ENCODE results near the gene FCRLA.
A peak's percentile ranks its signal among the peaks of the same experiment; 100 is the strongest.
"Not testable (repeated sequence)": the region's sequence is repeated elsewhere in the genome, so short reads cannot be mapped to it uniquely, and the experiment has no call there.

FCRLA gene

DNA sequence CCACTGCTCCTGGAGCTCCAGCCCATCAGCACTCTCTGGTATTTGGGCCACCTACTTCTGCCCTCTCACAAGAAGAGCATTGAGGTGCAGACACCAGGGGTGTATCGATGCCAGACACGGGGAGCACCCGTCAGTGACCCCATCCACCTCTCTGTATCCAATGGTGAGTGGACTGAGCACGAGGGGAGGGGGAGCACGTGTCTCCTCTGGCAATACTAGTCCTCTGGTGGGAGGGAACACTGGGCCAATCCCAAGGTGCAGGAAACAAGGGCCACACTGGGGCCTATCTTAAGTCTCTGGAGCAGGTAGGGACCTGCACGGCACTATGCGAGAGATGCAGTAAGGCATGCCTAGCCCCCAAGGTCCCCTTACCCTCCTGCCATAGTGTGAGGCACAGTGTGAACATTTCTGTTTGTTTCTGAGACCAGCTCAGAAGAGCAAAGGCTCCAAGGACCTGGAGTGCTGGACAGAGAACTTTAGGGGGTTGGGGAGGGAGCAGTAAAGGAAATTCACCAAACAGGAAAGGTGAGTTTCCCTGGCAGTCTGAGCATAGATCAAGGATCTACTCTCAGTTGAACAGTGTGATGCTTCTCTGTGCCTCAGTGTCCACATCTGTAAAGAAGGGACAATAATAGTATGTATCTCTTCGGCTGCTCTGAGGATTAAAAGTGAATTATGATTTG, 16.6 kb downstream of the FCRLA start:
- TF ChIP-seq, protein P1, sequence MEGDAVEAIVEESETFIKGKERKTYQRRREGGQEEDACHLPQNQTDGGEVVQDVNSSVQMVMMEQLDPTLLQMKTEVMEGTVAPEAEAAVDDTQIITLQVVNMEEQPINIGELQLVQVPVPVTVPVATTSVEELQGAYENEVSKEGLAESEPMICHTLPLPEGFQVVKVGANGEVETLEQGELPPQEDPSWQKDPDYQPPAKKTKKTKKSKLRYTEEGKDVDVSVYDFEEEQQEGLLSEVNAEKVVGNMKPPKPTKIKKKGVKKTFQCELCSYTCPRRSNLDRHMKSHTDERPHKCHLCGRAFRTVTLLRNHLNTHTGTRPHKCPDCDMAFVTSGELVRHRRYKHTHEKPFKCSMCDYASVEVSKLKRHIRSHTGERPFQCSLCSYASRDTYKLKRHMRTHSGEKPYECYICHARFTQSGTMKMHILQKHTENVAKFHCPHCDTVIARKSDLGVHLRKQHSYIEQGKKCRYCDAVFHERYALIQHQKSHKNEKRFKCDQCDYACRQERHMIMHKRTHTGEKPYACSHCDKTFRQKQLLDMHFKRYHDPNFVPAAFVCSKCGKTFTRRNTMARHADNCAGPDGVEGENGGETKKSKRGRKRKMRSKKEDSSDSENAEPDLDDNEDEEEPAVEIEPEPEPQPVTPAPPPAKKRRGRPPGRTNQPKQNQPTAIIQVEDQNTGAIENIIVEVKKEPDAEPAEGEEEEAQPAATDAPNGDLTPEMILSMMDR (IDR thresholded peaks at IDR 0.05; ENCODE audit: borderline replicate concordance, control extremely low read depth, extremely low read depth, insufficient read depth, missing control alignments), result no peak
- in situ Hi-C loops (cut with MboI; ENCODE audit: low sequenced_read_pairs, unreplicated experiment), result no loop called here
- no peak for DNase-seq (ENCODE audit: low spot score)

- in situ Hi-C loops (cut with MboI; ENCODE audit: low sequenced_read_pairs, unreplicated experiment), result loop anchor here (25.0 kb wide), 1 partner anchor 88 kb away; the partner anchor contains the start of gene FCGR3B
- not testable (repeated sequence) for DNase-seq (ENCODE audit: low spot score)
These were observed 18.4 kb downstream of the FCRLA start for GRCh38 chr1:161725258-161725907.

- TF ChIP-seq, protein P1 (IDR thresholded peaks at IDR 0.05; ENCODE audit: borderline replicate concordance, control extremely low read depth, extremely low read depth, insufficient read depth, missing control alignments), result no peak
- no peak for DNase-seq (ENCODE audit: low spot score)
- in situ Hi-C loops (cut with MboI; ENCODE audit: low sequenced_read_pairs, unreplicated experiment), result loop anchor here (25.0 kb wide), 1 partner anchor 89 kb away; the partner anchor contains the start of gene FCGR3B
These were observed 19.0 kb downstream of the FCRLA start for GRCh38 chr1:161725908-161726472.

- TF ChIP-seq, protein P1 (IDR thresholded peaks at IDR 0.05; ENCODE audit: borderline replicate concordance, control extremely low read depth, extremely low read depth, insufficient read depth, missing control alignments), result no peak
- in situ Hi-C loops (cut with MboI; ENCODE audit: low sequenced_read_pairs, unreplicated experiment), result loop anchor here (25.0 kb wide), 1 partner anchor 89 kb away; the partner anchor contains the start of gene FCGR3B
- DNase-seq (ENCODE audit: low spot score), result peak; percentile 89
These were observed 19.6 kb downstream of the FCRLA start for GRCh38 chr1:161726473-161727255.

DNA sequence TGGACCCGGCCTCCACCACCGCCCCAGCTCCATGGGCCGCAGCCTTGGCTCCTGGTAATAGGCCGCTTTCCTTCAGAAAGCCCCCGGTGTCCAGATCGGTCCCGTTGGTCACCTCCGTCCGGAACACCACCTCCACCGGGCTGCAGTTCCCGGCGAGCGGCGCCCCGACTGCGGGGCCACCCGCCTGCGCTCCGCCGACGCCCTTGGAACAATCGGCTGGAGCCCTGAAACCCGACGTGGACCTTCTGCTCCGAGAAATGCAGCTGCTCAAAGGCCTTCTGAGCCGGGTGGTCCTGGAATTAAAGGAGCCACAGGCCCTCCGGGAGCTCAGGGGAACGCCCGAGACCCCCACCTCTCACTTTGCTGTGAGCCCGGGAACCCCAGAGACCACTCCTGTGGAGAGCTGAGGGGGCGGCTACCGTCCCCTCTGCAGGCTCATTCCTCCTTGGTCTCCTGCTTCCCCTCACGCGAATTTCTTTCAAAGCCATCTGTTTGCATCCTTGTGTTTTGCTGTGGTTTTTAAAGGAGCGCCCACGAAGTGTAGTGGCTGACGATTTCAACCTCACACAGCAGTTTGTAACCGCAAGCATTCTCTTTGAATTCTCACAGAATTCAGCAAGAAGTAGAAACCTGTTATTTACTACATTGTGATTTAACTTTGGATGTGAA, 20.4 kb downstream of the FCRLA start:
- DNase-seq (ENCODE audit: low spot score), result no peak
- in situ Hi-C loops (cut with MboI; ENCODE audit: low sequenced_read_pairs, unreplicated experiment), result loop anchor here (25.0 kb wide), 1 partner anchor 90 kb away; the partner anchor contains the start of gene FCGR3B
- TF ChIP-seq, protein P1 (IDR thresholded peaks at IDR 0.05; ENCODE audit: borderline replicate concordance, control extremely low read depth, extremely low read depth, insufficient read depth, missing control alignments), result no peak

DNA sequence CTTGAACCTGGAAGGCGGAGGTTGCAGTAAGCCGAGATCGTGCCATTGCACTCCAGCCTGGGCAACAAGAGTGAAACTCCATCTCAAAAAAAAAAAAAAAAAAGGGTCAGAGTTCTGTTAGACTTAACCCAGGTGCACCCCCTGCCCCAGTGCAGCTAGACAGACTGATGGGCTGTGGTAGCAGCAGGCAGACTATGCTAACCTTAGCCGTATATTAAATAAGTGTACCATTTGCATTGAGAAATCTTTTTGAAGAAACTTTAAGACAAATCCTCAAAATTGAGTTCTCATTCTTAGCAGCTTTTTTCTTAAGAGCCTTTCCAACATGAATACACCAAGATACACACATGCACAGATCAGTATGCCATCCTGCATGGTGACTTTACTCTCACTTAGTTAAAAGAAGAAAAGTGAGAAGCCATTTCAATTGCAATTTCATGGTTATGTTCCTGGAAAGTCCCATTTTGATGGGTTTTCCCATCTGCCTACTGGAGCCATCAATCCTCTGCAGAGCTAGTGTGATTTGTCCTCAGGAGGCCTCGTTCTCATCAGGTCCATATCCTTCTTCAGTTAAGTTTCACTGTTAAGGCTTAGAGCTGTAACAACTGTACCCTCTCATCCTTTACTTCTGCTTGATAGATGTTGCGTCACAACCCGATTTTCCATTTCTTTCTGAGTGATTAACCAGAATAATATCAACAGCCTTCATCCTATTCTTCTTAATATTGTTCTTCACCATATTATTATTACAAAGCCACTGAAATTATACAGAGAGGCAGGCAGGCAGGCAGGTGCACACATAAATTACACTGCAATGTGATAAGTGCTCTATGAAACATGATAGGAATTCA, 21.6 kb downstream of the FCRLA start:
- in situ Hi-C loops (cut with MboI; ENCODE audit: low sequenced_read_pairs, unreplicated experiment), result loop anchor here (25.0 kb wide), 1 partner anchor 91 kb away; the partner anchor contains the start of gene FCGR3B
- no peak for DNase-seq (ENCODE audit: low spot score)
- TF ChIP-seq, protein P1 (IDR thresholded peaks at IDR 0.05; ENCODE audit: borderline replicate concordance, control extremely low read depth, extremely low read depth, insufficient read depth, missing control alignments), result no peak
